HepG2 (cell line): ENCODE results near the gene OLR1. TPM values are rescaled to one million over a fixed set of nuclear protein-coding genes. Genes with fewer than 3 reads are reported as not detected.

ENCODE experiments used
- ATAD3A ChIP-seq: sonication (generic); formaldehyde crosslinking; IDR thresholded peaks from 2 replicates; pipeline ENCODE4 v1.4.0; 2020; ENCODE audit warnings: missing genetic modification reagents
- CENPT ChIP-seq: sonication (generic); formaldehyde crosslinking; IDR thresholded peaks from 2 replicates; pipeline ENCODE4 v1.8.0; 2022; ENCODE audit warnings: low read depth, mild to moderate bottlenecking, moderate library complexity, missing genetic modification reagents
- CERS6 ChIP-seq: sonication (generic); formaldehyde crosslinking; IDR thresholded peaks from 2 replicates; pipeline ENCODE4 v1.5.0; 2020; ENCODE audit warnings: missing genetic modification reagents
- CHCHD3 ChIP-seq: sonication (generic); formaldehyde crosslinking; IDR thresholded peaks from 2 replicates; pipeline ENCODE4 v1.8.0; 2022; ENCODE audit warnings: mild to moderate bottlenecking, missing genetic modification reagents, moderate library complexity
- ETV6 ChIP-seq: sonication (generic); formaldehyde crosslinking; conservative IDR thresholded peaks from 2 replicates; pipeline ENCODE4 v1.4.0; 2020; ENCODE audit warnings: missing genetic modification reagents
- FOXP1 ChIP-seq, 2 experiments: fragments of 450-650 bp in 1 of 2; IDR thresholded peaks; 2 replicates each; pipeline ENCODE4 v1.6.1; 2017 to 2018; ENCODE audit warnings: antibody characterized with exemption in 1 of 2
- HIVEP1 ChIP-seq: sonication (generic); formaldehyde crosslinking; IDR thresholded peaks from 2 replicates; pipeline ENCODE4 v1.4.0; 2020; ENCODE audit warnings: mild to moderate bottlenecking, missing genetic modification reagents
- IRF2 ChIP-seq: IDR thresholded peaks from 2 replicates; pipeline ENCODE4 v1.6.1; 2018; ENCODE audit warnings: missing genetic modification reagents, missing compliant biosample characterization
- KDM3A ChIP-seq: IDR thresholded peaks from 2 replicates; pipeline ENCODE4 v1.6.1; 2018; ENCODE audit warnings: low read depth, missing compliant biosample characterization
- TAF1 ChIP-seq: sonication (generic); formaldehyde crosslinking; IDR thresholded peaks from 2 replicates; pipeline ENCODE4 v1.4.0; 2020; ENCODE audit warnings: missing genetic modification reagents
- TRAFD1 ChIP-seq: sonication (generic); formaldehyde crosslinking; IDR thresholded peaks from 2 replicates; pipeline ENCODE4 v1.5.1; 2020; ENCODE audit warnings: missing genetic modification reagents, mild to moderate bottlenecking, borderline replicate concordance
- YY1 ChIP-seq: IDR thresholded peaks from 2 replicates; pipeline ENCODE4 v1.6.1; 2011; ENCODE audit warnings: low read length, low read depth, moderate library complexity, mild to moderate bottlenecking; ENCODE audit not compliant: insufficient read depth, insufficient replicate concordance
- ZBTB42 ChIP-seq: sonication (generic); formaldehyde crosslinking; IDR thresholded peaks from 2 replicates; pipeline ENCODE4 v1.5.0; 2020; ENCODE audit warnings: mild to moderate bottlenecking, missing genetic modification reagents
- ZBTB49 ChIP-seq: sonication (generic); formaldehyde crosslinking; IDR thresholded peaks from 2 replicates; pipeline ENCODE4 v1.4.0; 2020; ENCODE audit warnings: missing genetic modification reagents, borderline replicate concordance
- ZBTB7A ChIP-seq: sonication (generic); formaldehyde crosslinking; IDR thresholded peaks from 2 replicates; pipeline ENCODE4 v1.8.0; 2022; ENCODE audit warnings: mild to moderate bottlenecking, missing genetic modification reagents
- ZEB1 ChIP-seq: IDR thresholded peaks from 2 replicates; pipeline ENCODE4 v1.6.1; 2012; ENCODE audit warnings: mild to moderate bottlenecking, low read depth, inconsistent platforms; ENCODE audit not compliant: insufficient replicate concordance
- ZNF510 ChIP-seq: sonication (generic); formaldehyde crosslinking; IDR thresholded peaks from 2 replicates; pipeline ENCODE4 v1.4.0; 2020; ENCODE audit warnings: low read depth, mild to moderate bottlenecking, missing genetic modification reagents
- polyA plus RNA-seq, 8 experiments: library from polyadenylated mRNA; depleted of rRNA in 3 of 8; stranded (reverse) in 7 of 8; unstranded in 1 of 8; fragments of >200 nt; fragmentation: Illumina TruSeq in 4 of 8; extraction: Trizol in 4 of 8; gene quantifications; 2 replicates each; pipeline versions ENCODE4 v1.2.1 to v1.2.3, GENCODE V29; 2011 to 2016; ENCODE audit warnings: low read depth in 4 of 8, missing spikeins in 1 of 8, mixed read lengths in 1 of 8; ENCODE audit not compliant: insufficient read depth in 1 of 8
- total RNA-seq, 5 experiments: library from RNA; depleted of rRNA; stranded (reverse); fragments of >200 nt; fragmentation: Illumina TruSeq; extraction: Trizol; gene quantifications; 2 replicates each; pipeline ENCODE4 v1.2.3, GENCODE V29; 2016; ENCODE audit warnings: low read depth in 1 of 5
- TF ChIP-seq, protein P1 (sequence below): sonication (generic); formaldehyde crosslinking; IDR thresholded peaks from 2 replicates; pipeline ENCODE4 v1.5.1; 2020; ENCODE audit warnings: mild to moderate bottlenecking, moderate library complexity, missing genetic modification reagents
- TF ChIP-seq, protein P2 (sequence below): IDR thresholded peaks from 2 replicates; pipeline ENCODE4 v1.6.1; 2012; ENCODE audit warnings: low read length, improper control_type of control experiment

OLR1 gene
- total and polyA plus RNA-seq, 2 of the 13 experiments (the other 11 are each of a cell fraction or from before 2014, with no cell fraction given) = not detected

DNA sequence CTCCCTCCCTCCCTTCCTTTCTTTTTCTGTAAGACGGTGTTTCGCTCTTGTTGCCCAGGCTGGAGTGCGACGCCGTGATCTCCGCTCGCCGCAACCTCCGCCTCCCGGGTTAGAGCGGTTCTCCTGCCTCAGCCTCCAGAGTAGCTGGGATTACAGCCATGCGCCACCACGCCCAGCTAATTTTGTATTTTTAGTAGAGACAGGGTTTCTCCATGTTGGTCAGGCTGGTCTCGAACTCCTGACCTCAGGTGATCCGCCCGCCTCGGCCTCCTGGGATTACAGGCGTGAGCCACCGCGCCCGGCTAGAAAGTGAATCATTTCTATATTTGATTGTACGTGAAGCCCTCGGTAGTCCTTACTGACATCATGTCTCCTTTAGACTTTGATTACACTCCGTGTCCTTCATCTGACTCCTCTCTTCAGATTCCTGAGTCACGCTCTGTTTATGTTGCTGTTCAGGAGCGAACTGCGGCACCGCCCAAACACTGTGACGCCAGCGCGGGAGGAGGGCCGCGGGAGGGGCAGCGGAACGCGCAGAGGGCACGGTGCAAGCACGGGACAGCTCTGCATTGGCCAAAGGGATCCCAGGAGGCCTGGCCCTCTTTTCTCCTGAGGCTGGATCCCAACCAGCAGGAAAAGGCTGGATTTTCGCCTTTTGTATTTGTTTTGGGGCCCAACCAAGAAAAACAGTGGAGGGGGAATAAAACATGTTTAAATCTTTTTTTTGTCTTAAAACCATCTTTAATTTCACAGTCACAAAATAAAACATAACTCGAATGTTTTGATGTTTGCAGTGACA lies 40.2 kb upstream of the OLR1 start (continued):
- TF ChIP-seq FOXP1 (IDR thresholded peaks at IDR 0.05) (no peak), FOXP1 (CRISPR knock-in tag; IDR thresholded peaks at IDR 0.05) (peak; percentile 74), CHCHD3 (no peak), ETV6 (no peak), TAF1 (no peak), ATAD3A (CRISPR knock-in tag) (no peak), KDM3A (no peak), ZEB1 (no peak), CERS6 (CRISPR knock-in tag) (no peak), ZBTB42 (CRISPR knock-in tag) (no peak), HIVEP1 (CRISPR knock-in tag) (peak; percentile 54; the same call in 1 of the 2 replicates), CENPT (no peak), TRAFD1 (CRISPR knock-in tag) (no peak), ZNF510 (CRISPR knock-in tag) (0 out of 2 replicates have a peak, but pooled peaks have one; percentile 19), ZBTB7A (no peak), ZBTB49 (CRISPR knock-in tag) (no peak), IRF2 (CRISPR knock-in tag) (peak; percentile 85), YY1 (no peak)
- TF ChIP-seq, protein P1, sequence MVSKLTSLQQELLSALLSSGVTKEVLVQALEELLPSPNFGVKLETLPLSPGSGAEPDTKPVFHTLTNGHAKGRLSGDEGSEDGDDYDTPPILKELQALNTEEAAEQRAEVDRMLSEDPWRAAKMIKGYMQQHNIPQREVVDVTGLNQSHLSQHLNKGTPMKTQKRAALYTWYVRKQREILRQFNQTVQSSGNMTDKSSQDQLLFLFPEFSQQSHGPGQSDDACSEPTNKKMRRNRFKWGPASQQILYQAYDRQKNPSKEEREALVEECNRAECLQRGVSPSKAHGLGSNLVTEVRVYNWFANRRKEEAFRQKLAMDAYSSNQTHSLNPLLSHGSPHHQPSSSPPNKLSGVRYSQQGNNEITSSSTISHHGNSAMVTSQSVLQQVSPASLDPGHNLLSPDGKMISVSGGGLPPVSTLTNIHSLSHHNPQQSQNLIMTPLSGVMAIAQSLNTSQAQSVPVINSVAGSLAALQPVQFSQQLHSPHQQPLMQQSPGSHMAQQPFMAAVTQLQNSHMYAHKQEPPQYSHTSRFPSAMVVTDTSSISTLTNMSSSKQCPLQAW (CRISPR knock-in tag) = 0 out of 2 replicates have a peak, but pooled peaks have one; percentile 50
- TF ChIP-seq, protein P2, sequence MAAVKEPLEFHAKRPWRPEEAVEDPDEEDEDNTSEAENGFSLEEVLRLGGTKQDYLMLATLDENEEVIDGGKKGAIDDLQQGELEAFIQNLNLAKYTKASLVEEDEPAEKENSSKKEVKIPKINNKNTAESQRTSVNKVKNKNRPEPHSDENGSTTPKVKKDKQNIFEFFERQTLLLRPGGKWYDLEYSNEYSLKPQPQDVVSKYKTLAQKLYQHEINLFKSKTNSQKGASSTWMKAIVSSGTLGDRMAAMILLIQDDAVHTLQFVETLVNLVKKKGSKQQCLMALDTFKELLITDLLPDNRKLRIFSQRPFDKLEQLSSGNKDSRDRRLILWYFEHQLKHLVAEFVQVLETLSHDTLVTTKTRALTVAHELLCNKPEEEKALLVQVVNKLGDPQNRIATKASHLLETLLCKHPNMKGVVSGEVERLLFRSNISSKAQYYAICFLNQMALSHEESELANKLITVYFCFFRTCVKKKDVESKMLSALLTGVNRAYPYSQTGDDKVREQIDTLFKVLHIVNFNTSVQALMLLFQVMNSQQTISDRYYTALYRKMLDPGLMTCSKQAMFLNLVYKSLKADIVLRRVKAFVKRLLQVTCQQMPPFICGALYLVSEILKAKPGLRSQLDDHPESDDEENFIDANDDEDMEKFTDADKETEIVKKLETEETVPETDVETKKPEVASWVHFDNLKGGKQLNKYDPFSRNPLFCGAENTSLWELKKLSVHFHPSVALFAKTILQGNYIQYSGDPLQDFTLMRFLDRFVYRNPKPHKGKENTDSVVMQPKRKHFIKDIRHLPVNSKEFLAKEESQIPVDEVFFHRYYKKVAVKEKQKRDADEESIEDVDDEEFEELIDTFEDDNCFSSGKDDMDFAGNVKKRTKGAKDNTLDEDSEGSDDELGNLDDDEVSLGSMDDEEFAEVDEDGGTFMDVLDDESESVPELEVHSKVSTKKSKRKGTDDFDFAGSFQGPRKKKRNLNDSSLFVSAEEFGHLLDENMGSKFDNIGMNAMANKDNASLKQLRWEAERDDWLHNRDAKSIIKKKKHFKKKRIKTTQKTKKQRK = no peak
